ENCODE data around the gene MAP3K3.
A peak's percentile ranks its signal among the peaks of the same experiment; 100 is the strongest.

Gene MAP3K3

DNA sequence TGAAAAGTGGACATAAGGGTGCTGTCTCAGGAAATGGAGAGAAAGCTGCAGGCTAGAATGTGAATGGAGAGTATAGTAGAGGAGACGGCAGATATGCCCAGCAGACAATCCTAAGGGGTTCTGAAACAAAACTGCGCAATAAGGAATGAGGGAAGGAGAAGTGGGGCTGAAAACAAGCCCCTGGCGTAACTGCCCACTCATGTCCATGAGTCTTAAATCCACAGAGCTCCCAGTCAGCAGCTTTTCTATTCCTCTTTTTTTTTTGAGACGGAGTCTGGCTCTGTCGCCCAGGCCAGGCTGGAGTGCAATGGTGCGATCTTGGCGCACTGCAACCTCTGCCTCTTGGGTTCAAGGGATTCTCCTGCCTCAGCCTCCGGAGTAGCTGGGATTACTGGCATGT lies 113.5 kb downstream of the MAP3K3 start:
- H3K4me3 ChIP-seq (ENCODE audit: low read depth, low read length) = no peak overlapping the region
- no peak for TF ChIP-seq POLR2A (IDR thresholded peaks at IDR 0.05; ENCODE audit: extremely low read depth, insufficient read length)
- no peak for TF ChIP-seq MYC (IDR thresholded peaks at IDR 0.05; ENCODE audit: low read depth, low read length)
- TF ChIP-seq, protein P1, sequence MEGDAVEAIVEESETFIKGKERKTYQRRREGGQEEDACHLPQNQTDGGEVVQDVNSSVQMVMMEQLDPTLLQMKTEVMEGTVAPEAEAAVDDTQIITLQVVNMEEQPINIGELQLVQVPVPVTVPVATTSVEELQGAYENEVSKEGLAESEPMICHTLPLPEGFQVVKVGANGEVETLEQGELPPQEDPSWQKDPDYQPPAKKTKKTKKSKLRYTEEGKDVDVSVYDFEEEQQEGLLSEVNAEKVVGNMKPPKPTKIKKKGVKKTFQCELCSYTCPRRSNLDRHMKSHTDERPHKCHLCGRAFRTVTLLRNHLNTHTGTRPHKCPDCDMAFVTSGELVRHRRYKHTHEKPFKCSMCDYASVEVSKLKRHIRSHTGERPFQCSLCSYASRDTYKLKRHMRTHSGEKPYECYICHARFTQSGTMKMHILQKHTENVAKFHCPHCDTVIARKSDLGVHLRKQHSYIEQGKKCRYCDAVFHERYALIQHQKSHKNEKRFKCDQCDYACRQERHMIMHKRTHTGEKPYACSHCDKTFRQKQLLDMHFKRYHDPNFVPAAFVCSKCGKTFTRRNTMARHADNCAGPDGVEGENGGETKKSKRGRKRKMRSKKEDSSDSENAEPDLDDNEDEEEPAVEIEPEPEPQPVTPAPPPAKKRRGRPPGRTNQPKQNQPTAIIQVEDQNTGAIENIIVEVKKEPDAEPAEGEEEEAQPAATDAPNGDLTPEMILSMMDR (IDR thresholded peaks at IDR 0.05; ENCODE audit: low read depth, low read length) = no peak
- TF ChIP-seq, protein P2, sequence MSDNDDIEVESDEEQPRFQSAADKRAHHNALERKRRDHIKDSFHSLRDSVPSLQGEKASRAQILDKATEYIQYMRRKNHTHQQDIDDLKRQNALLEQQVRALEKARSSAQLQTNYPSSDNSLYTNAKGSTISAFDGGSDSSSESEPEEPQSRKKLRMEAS (IDR thresholded peaks at IDR 0.05; ENCODE audit: low read depth, low read length) = no peak
- no peak for DNase-seq (ENCODE audit: low read depth)

- DNase-seq (ENCODE audit: low read depth) = no peak
- H3K4me3 ChIP-seq (ENCODE audit: low read depth, low read length) = peak overlapping the region; percentile 84
- no peak for TF ChIP-seq POLR2A (IDR thresholded peaks at IDR 0.05; ENCODE audit: extremely low read depth, insufficient read length)
- no peak for TF ChIP-seq MYC (IDR thresholded peaks at IDR 0.05; ENCODE audit: low read depth, low read length)
- TF ChIP-seq, protein P1 (IDR thresholded peaks at IDR 0.05; ENCODE audit: low read depth, low read length) = no peak
- TF ChIP-seq, protein P2 (IDR thresholded peaks at IDR 0.05; ENCODE audit: low read depth, low read length) = no peak
Measured at GRCh38 chr17:63740464-63741142, 118.4 kb downstream of the MAP3K3 start.

DNA sequence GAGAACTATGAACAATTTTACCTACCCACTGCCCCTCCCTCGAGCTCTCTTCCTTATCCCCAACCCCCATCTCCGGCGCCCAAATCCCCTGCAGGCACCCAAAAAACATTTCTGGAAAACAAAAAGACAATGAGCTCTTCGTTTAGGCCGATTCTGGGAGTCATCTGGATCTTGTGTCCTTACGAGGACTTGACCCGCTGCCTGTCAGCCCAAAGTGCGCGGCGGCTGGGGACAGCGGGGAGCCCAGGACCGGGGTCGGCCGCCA lies 118.9 kb downstream of the MAP3K3 start:
- TF ChIP-seq MYC (IDR thresholded peaks at IDR 0.05; ENCODE audit: low read depth, low read length) (no peak), POLR2A (IDR thresholded peaks at IDR 0.05; ENCODE audit: extremely low read depth, insufficient read length) (no peak)
- TF ChIP-seq, protein P1 (IDR thresholded peaks at IDR 0.05; ENCODE audit: low read depth, low read length) = no peak
- TF ChIP-seq, protein P2 (IDR thresholded peaks at IDR 0.05; ENCODE audit: low read depth, low read length) = no peak
- peak; percentile 60 for DNase-seq (ENCODE audit: low read depth)
- peak overlapping the region; percentile 84 for H3K4me3 ChIP-seq (ENCODE audit: low read depth, low read length)

GRCh38 chr17:63741408-63742173 lies 119.4 kb downstream of the MAP3K3 start, which contains the start of gene STRADA:
Gene STRADA, minus strand, starts transcription at chr17:63741799. Its CDS starts 13,430 bp downstream, at chr17:63728369.
- H3K4me3 ChIP-seq (ENCODE audit: low read depth, low read length) = peak within 1 kb of the TSS; percentile 84
- DNase-seq (ENCODE audit: low read depth) = peak; percentile 98
- TF ChIP-seq MYC (IDR thresholded peaks at IDR 0.05; ENCODE audit: low read depth, low read length) = peak; percentile 85
- TF ChIP-seq POLR2A (IDR thresholded peaks at IDR 0.05; ENCODE audit: extremely low read depth, insufficient read length) = peak; percentile 78
- TF ChIP-seq, protein P1 (IDR thresholded peaks at IDR 0.05; ENCODE audit: low read depth, low read length) = no peak
- TF ChIP-seq, protein P2 (IDR thresholded peaks at IDR 0.05; ENCODE audit: low read depth, low read length) = peak; percentile 75
